NOMO-1 treated with DMSO at 0.1 percent for 48 hours (cell line): ENCODE data around the gene FYCO1.

ENCODE experiments used
- DNase-seq: peaks from one replicate; lab custom pipeline; 2025; ENCODE audit not compliant: unreplicated experiment; lab: John Stamatoyannopoulos, UW

Gene FYCO1

GRCh38 chr3:45890405-45890804, 105.2 kb downstream of the FYCO1 start:
- DNase-seq = no peak

DNA sequence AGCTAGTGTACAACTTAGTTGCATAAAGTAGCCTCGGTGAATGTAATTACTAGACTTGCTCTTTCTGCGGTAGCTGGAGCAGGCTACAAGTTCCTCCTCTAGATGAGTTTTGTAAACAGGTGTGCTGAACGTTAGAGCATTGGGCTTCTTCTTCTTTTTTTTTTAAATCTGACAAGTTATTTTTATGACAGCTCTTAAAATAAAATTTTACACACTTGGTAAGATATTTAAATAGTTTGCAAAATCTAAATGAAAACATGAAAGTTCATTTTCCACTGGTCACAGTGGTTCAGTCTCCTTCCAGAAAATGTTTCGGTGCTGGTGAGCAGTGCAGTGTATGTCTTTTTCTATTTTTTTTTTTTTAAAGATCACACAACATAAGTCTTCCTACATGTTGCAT, 106.3 kb downstream of the FYCO1 start:
- DNase-seq = no peak

DNA sequence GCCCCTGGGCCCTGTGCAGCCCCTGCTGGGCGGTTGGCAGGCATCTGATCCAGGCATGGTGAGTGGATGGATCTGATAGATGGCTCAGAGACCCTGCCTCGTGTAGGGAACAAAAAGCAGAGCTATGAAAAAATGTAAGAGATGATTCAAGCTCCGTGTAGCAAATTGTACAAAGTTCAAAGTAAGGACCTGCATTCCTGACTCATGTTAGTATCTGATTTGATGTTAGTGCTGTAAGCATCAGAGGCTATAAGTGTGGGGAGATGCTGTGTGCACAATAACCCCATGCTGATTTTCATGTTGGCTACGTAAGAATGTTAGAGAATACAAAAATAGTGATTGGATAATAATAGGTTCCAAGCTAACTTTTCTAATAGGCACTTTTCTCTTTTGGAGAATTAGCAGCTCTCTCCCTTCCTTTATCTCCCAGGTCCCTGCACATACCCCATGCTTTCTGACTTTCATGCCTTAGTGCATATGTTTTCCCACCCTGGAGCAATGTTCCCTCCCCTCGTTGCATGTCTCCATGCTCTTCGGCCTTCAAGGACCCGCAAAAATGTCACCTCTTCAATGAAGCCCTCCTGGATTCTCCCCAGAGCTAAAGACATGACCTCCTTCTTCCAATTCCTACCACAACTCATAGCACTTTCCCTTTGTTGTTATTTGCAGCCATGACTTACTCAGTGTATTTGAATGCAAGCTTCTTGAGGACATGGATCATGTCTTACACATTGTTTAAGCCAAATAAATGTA, 107.7 kb downstream of the FYCO1 start:
- DNase-seq = no peak

GRCh38 chr3:45887285-45887684, 108.3 kb downstream of the FYCO1 start:
- no peak for DNase-seq

DNA sequence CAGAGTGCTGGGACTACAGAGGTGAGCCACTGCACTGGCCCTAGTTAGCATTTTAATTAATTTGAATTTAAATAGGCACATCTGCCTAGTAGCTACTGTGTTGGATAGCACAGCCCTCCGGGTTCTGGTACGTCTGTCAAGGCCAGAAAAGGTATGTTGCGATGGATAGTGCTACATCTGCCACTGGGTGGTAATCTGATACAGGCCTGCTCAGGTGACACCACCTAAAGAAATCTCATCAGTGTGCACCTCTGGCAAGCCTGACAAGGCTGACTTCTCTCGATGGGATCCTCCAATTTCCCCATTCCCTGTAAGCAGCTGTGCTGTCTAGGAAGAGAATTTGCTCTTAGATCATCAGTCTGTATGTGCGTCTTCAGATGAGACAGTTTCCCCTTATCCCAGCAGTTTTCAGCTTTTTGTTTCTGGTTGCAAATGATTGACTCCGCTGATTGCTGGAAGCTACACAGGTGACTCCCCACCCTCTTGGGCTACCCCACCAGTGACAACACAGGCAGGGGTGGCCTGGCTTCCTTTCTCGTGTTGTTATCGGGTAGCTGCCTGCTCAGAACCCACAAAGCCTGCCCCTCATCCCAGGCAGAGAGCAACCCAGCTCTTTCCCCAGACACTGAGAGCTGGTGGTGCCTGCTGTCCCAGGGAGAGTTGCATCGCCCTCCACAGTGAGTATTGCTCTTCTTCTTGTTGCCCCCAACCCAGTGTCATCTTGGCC, 109.5 kb downstream of the FYCO1 start, which contains the start of gene CCR9:
Gene CCR9 (plus strand): TSS at position 565 of the 727 bp plus-strand sequence. CDS start 8,391 bp downstream, outside the sequence.
- DNase-seq = no peak

- DNase-seq = no peak
These were observed 111.0 kb downstream of the FYCO1 start for GRCh38 chr3:45884368-45885201.

DNA sequence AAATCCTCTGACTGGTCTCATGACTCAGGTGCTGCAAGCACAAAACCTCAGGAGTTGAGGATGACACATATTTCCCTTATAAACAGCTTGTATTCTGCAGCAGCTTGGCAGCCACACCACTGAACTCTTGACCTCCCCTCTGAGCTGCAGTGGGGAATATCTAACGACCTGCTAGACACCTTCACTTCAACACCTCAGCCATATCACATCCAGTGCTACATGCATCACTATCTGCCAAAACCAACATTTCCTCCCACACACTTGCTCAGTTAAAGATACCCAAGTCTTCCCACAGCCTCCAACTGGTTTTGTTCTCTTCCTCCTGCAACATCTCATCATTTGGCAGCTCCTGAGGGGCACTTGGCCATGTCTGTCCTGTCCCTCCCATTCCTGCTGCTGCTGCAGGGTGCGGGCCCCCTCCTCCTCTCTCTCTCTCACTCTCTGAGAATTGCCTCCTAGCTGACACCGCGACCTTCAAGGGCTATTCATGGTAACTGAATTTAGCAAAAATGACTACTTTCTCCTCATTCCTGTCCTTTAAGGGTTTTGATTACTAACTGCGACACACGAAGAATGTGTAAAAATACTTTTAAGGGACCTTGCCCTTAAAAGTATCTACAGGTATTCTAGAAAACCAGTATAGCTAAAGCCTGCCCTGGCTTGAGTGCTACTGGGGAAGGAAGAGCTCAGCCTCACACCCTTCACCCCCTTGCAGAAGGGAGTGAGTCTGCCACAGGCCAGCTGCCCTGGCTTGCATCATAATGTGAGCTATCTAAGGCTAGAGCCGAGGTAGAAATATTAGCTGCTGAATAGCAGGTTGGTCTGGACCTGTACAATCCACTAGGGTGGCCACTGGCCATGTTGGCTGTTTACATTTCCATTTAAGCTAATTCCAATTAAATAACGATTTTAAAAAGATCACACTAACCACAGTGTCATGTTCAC, 114.3 kb downstream of the FYCO1 start:
- DNase-seq = no peak

DNA sequence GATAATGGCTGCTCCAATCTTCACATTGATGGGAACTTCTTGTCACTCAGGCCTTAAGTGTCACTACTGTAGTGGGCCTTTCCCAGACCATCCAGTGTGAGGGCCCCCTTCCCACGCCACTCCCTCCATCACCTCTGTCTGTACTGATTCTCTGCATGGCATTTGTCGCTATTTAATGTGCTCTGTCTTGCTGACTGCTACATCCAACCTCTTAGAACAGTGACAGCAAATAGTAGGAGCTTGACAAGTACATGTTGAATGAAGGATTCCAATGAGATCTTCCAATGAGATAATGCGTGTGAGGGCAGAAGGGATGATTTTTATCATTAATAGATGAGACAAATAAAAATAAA, 114.9 kb downstream of the FYCO1 start:
- DNase-seq = no peak

DNA sequence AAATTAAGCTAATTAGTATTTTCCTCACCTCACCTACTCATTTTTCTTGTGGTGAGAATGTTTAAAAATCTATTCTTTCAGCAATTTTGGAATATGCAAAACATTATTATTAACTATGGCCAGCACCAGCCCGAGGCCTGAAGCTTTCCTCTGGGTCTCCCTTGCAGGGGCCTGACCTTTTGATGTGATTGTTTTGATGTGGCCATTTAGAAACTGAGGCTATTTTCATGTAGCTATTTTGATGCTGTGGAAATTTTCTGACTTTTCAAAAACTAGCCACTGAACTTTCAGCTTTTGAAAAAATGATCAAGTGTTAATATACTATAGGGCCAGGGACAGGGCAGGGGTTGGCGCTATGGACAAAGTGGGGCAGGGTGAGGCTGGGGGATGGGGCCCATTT, 117.5 kb downstream of the FYCO1 start:
- DNase-seq = no peak

GRCh38 chr3:45874677-45875346, 120.8 kb downstream of the FYCO1 start:
- DNase-seq = no peak

DNA sequence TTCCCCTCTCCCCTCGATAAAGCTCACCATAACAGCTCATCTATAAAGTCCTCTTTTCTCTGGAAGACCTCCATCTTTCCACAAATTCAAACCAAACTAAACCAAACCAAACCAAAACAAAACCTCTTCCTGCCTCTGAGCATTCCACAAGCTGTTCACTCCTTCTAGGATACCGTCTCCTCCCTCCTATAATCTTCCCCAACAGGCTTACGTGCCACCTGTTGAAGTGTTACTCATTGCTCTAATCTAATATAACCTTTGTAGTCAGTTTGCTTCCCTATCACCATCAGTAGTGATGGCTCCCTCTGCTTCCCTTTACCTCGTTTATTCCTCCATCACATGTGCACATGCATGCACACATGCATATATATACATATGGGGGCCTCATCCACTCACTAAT, 122.0 kb downstream of the FYCO1 start:
- DNase-seq = no peak

DNA sequence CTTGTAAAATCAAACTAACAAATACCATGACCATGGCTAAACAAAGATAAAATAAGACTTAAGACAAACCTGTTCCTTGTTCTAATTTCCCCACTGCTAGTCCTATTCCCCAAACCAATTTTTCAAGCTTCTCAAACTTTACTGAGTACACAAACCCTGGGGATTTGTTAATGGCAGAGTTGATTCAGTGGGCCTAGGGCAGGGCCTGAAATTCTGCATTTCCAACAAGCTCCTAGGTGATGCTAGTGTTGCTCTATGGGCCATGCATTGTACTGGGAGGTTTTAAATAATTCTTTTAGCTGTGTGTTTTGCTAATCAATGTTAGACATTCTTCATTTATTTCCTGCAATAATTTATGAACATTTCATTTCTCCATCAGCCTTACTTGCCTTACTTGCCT, 122.6 kb downstream of the FYCO1 start:
- DNase-seq = no peak

- no peak for DNase-seq
These were observed 123.1 kb downstream of the FYCO1 start for GRCh38 chr3:45872569-45872968.

DNA sequence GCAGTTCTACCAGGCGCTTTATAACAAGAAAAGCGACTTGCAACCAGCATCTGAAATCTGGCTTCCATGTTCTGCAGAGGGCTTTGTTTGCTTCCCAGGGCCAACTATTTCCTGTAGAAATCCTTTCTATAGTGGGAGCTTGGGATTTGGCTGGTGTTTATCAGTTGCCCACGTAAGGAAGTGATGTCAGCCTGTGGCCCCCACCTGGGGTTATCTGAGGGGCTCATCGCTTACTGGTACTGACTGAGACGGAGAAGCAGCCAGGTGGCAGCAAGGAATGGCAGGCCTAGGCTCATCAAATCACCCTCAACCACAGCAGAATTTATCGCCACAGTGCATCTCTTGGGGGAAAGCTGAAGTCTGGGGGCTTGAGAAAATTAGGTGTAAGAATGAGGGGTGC, 123.8 kb downstream of the FYCO1 start:
- DNase-seq = no peak

- no peak for DNase-seq
These were observed 125.5 kb downstream of the FYCO1 start for GRCh38 chr3:45870099-45870498.

GRCh38 chr3:45869638-45870037, 126.0 kb downstream of the FYCO1 start:
- no peak for DNase-seq

GRCh38 chr3:45868650-45869049, 127.0 kb downstream of the FYCO1 start:
- no peak for DNase-seq

GRCh38 chr3:45868213-45868612, 127.4 kb downstream of the FYCO1 start:
- no peak for DNase-seq
